Right atrium auricular region (tissue), 2 donors: ENCODE results near the gene CALHM5. TPM values are rescaled to one million over a fixed set of nuclear protein-coding genes. Genes with fewer than 3 reads are reported as not detected.

ENCODE experiments used
- DNase-seq: peaks from one replicate; pipeline ENCODE4 v3.0.0-alpha.2; 2019; ENCODE audit warnings: low spot score
- H3K27ac ChIP-seq, 2 donors: fragments of 200-600 bp; sonication (generic); 1 replicate in 1 of 2; 2 replicates in 1 of 2; pipeline ENCODE4 v1.5.1; 2016 to 2019
- H3K27me3 ChIP-seq, 2 donors: fragments of 200-600 bp; sonication (generic); one replicate each; pipeline versions ENCODE4 v1.5.1 to v1.6.0; 2017 to 2019
- H3K36me3 ChIP-seq: fragments of 200-600 bp; sonication (generic); one replicate; pipeline ENCODE4 v1.5.1; 2016
- H3K4me1 ChIP-seq, 2 donors: fragments of 200-600 bp; sonication (generic); one replicate each; pipeline versions ENCODE4 v1.5.1 to v1.6.0; 2017 to 2019
- H3K4me3 ChIP-seq, 2 donors: fragments of 200-600 bp; sonication (generic); 1 replicate in 1 of 2; 2 replicates in 1 of 2; pipeline ENCODE4 v1.5.1; 2017 to 2019; ENCODE audit warnings: mild to moderate bottlenecking in 1 of 2, moderate library complexity in 1 of 2
- H3K9me3 ChIP-seq, 2 donors: fragments of 200-600 bp; sonication (generic); one replicate each; pipeline ENCODE4 v1.5.1; 2019
- CTCF ChIP-seq, 2 donors: fragments of 200-600 bp; sonication (generic); IDR thresholded peaks; one replicate each; pipeline ENCODE4 v1.5.1; 2019; ENCODE audit warnings: antibody characterized with exemption in 2 of 2
- total RNA-seq, 2 donors: library from RNA; depleted of rRNA; stranded (reverse); fragments of >200 nt; gene quantifications; one replicate each; pipeline ENCODE4 v1.1.0, GENCODE V29; 2016

The CALHM5 gene
- total RNA-seq, 2 donors from 2014 or later: 2.3 to 3.4 TPM

GRCh38 chr6:116524236-116524635, 12.8 kb downstream of the CALHM5 start:
- H3K4me1 ChIP-seq: no peaks in the 10 kb centered on the region
- TF ChIP-seq CTCF (IDR thresholded peaks at IDR 0.05): no peak

GRCh38 chr6:116528133-116528532, 16.7 kb downstream of the CALHM5 start:
- DNase-seq: no peak
- Histone ChIP-seq H3K4me1 (no peaks in the 10 kb centered on the region), H3K4me3 (no peak overlapping the region), H3K36me3 (no peaks in the 10 kb centered on the region), H3K27me3 (no peaks in the 10 kb centered on the region), H3K9me3 (no peaks in the 10 kb centered on the region), H3K27ac (no peak overlapping the region)
- no peak for TF ChIP-seq CTCF (IDR thresholded peaks at IDR 0.05)

More at GRCh38 chr6:116524236-116524635, 12.8 kb downstream of the CALHM5 start:
- H3K27me3 ChIP-seq: no peaks in the 10 kb centered on the region
- H3K27ac ChIP-seq: no peak overlapping the region
- H3K4me3 ChIP-seq: no peak overlapping the region
- no peaks in the 10 kb centered on the region for H3K36me3 ChIP-seq
- DNase-seq: no peak
- H3K9me3 ChIP-seq: no peaks in the 10 kb centered on the region

GRCh38 chr6:116528780-116529179, 17.3 kb downstream of the CALHM5 start:
- no peak for TF ChIP-seq CTCF (IDR thresholded peaks at IDR 0.05)
- Histone ChIP-seq H3K4me3 (no peak overlapping the region), H3K4me1 (no peaks in the 10 kb centered on the region), H3K9me3 (no peaks in the 10 kb centered on the region), H3K27me3 (no peaks in the 10 kb centered on the region), H3K27ac (no peak overlapping the region), H3K36me3 (no peaks in the 10 kb centered on the region)
- DNase-seq: no peak

GRCh38 chr6:116529466-116530290, 18.2 kb downstream of the CALHM5 start:
- Histone ChIP-seq H3K4me1 (no peaks in the 10 kb centered on the region), H3K27ac (no peak overlapping the region), H3K4me3 (no peak overlapping the region), H3K9me3 (no peaks in the 10 kb centered on the region), H3K27me3 (no peaks in the 10 kb centered on the region), H3K36me3 (no peaks in the 10 kb centered on the region)
- no peak for TF ChIP-seq CTCF (IDR thresholded peaks at IDR 0.05)
- no peak for DNase-seq

GRCh38 chr6:116530436-116530835, 19.0 kb downstream of the CALHM5 start:
- DNase-seq: no peak
- H3K4me1 ChIP-seq: no peaks in the 10 kb centered on the region
- no peak overlapping the region for H3K27ac ChIP-seq
- H3K4me3 ChIP-seq: no peak overlapping the region
- H3K36me3 ChIP-seq: no peaks in the 10 kb centered on the region
- no peak for TF ChIP-seq CTCF (IDR thresholded peaks at IDR 0.05)
- H3K27me3 ChIP-seq: no peaks in the 10 kb centered on the region
- no peaks in the 10 kb centered on the region for H3K9me3 ChIP-seq
